GM12878 (cell line): Measurements from ENCODE around the gene PCP4L1. TPM values are rescaled to one million over a fixed set of nuclear protein-coding genes. Genes with fewer than 3 reads are reported as not detected.

Source experiments
- ATF2 ChIP-seq: IDR thresholded peaks from 2 replicates; pipeline ENCODE4 v1.6.1; 2012; ENCODE audit warnings: low read length, inconsistent platforms
- CBFB ChIP-seq: IDR thresholded peaks from 2 replicates; pipeline ENCODE4 v1.6.1; 2016; ENCODE audit warnings: antibody characterized with exemption, low read depth
- CHD2 ChIP-seq: IDR thresholded peaks from 2 replicates; pipeline ENCODE4 v1.6.1; 2011; ENCODE audit warnings: low read depth, low read length, improper control_type of control experiment, borderline replicate concordance
- CREM ChIP-seq: IDR thresholded peaks from 2 replicates; pipeline ENCODE4 v1.6.1; 2014; ENCODE audit warnings: antibody characterized with exemption, low read depth
- E2F4 ChIP-seq: IDR thresholded peaks from 2 replicates; pipeline ENCODE4 v1.6.1; 2012; ENCODE audit warnings: low read depth, low read length, improper control_type of control experiment
- EED ChIP-seq: sonication (generic); IDR thresholded peaks from 2 replicates; pipeline ENCODE4 v1.6.1; 2016; ENCODE audit warnings: antibody characterized with exemption, low read depth
- FOS ChIP-seq: IDR thresholded peaks from 3 replicates; pipeline ENCODE4 v1.6.1; 2011; ENCODE audit warnings: borderline replicate concordance; ENCODE audit not compliant: insufficient read length; ENCODE audit errors: extremely low read depth
- GATAD2B ChIP-seq: fragments of 450-650 bp; conservative IDR thresholded peaks from 2 replicates; pipeline ENCODE4 v1.6.1; 2017; ENCODE audit warnings: low read depth, mild to moderate bottlenecking, moderate library complexity
- HDAC6 ChIP-seq: fragments of 200-600 bp; sonication (generic); IDR thresholded peaks from one replicate; pipeline ENCODE4 v1.8.0; 2017; ENCODE audit warnings: antibody characterized with exemption; ENCODE audit not compliant: unreplicated experiment
- JUND ChIP-seq: IDR thresholded peaks from 2 replicates; pipeline ENCODE4 v1.6.1; 2012; ENCODE audit warnings: low read depth, mild to moderate bottlenecking, low read length, improper control_type of control experiment, moderate library complexity
- MTA3 ChIP-seq: IDR thresholded peaks from 2 replicates; pipeline ENCODE4 v1.6.1; 2012; ENCODE audit warnings: low read length, inconsistent platforms, borderline replicate concordance
- NR2C1 ChIP-seq: fragments of 450-650 bp; IDR thresholded peaks from 2 replicates; pipeline ENCODE4 v1.6.1; 2017; ENCODE audit warnings: antibody characterized with exemption, mild to moderate bottlenecking, moderate library complexity
- PAX8 ChIP-seq: fragments of 450-650 bp; IDR thresholded peaks from 2 replicates; pipeline ENCODE4 v1.6.1; 2017; ENCODE audit warnings: mild to moderate bottlenecking, moderate library complexity
- PBX3 ChIP-seq: IDR thresholded peaks from 2 replicates; pipeline ENCODE4 v1.6.1; 2011; ENCODE audit warnings: mild to moderate bottlenecking, low read depth, low read length, moderate library complexity; ENCODE audit not compliant: insufficient replicate concordance
- RCOR1 ChIP-seq: conservative IDR thresholded peaks from 2 replicates; pipeline ENCODE4 v1.6.1; 2012; ENCODE audit warnings: low read depth, low read length, improper control_type of control experiment
- RFX5 ChIP-seq: IDR thresholded peaks from 2 replicates; pipeline ENCODE4 v1.6.1; 2011; ENCODE audit warnings: low read depth, low read length, improper control_type of control experiment
- SIN3A ChIP-seq: IDR thresholded peaks from 2 replicates; pipeline ENCODE4 v1.6.1; 2012; ENCODE audit warnings: low read depth, low read length, improper control_type of control experiment
- SMAD1 ChIP-seq: fragments of 450-650 bp; IDR thresholded peaks from 2 replicates; pipeline ENCODE4 v1.6.1; 2018; ENCODE audit warnings: mild to moderate bottlenecking, low read depth; ENCODE audit not compliant: partially characterized antibody
- SMAD5 ChIP-seq: IDR thresholded peaks from 2 replicates; pipeline ENCODE4 v1.6.1; 2016; ENCODE audit warnings: antibody characterized with exemption, low read depth
- SMARCA5 ChIP-seq: fragments of 450-650 bp; IDR thresholded peaks from 2 replicates; pipeline ENCODE4 v1.6.1; 2017; ENCODE audit warnings: mild to moderate bottlenecking
- SREBF1 ChIP-seq: IDR thresholded peaks from 2 replicates; pipeline ENCODE4 v1.6.1; 2012; ENCODE audit warnings: mild to moderate bottlenecking, low read length
- SREBF2 ChIP-seq: IDR thresholded peaks from 2 replicates; pipeline ENCODE4 v1.6.1; 2012; ENCODE audit warnings: mild to moderate bottlenecking, low read length
- ZBED1 ChIP-seq: IDR thresholded peaks from 2 replicates; pipeline ENCODE4 v1.6.1; 2016; ENCODE audit warnings: borderline replicate concordance
- ZBTB11 ChIP-seq: fragments of 450-650 bp; formaldehyde crosslinking; IDR thresholded peaks from 2 replicates; pipeline ENCODE4 v1.5.0; 2022; ENCODE audit warnings: mild to moderate bottlenecking, missing genetic modification characterization
- ZSCAN29 ChIP-seq: fragments of 450-650 bp; IDR thresholded peaks from 2 replicates; pipeline ENCODE4 v1.6.1; 2017; ENCODE audit warnings: mild to moderate bottlenecking, moderate library complexity
- polyA plus RNA-seq, 11 experiments: library from polyadenylated mRNA; depleted of rRNA in 4 of 11; unstranded in 6 of 11; stranded (reverse) in 5 of 11; fragments of >200 nt; fragmentation: Nextera tagmentation in 4 of 11; fragmentation: Illumina TruSeq in 1 of 11; extraction: Ambion mirVana in 4 of 11; extraction: Trizol in 1 of 11; gene quantifications; 1 replicate in 1 of 11; 2 replicates in 10 of 11; pipeline versions ENCODE4 v1.2.1 to v1.2.3, GENCODE V29; 2011 to 2016; ENCODE audit warnings: inconsistent platforms in 2 of 11, missing spikeins in 2 of 11, low read depth in 1 of 11
- total RNA-seq, 4 experiments: library from RNA; depleted of rRNA in 3 of 4; stranded (reverse); fragments of >200 nt in 3 of 4; fragmentation: Illumina TruSeq in 1 of 4; extraction: Trizol in 1 of 4; gene quantifications; 2 replicates each; pipeline versions ENCODE4 v1.2.1 to v1.2.3, GENCODE V29; 2013 to 2021

Gene PCP4L1
- total and polyA plus RNA-seq, 10 of the 15 experiments (the other 5 are each of a cell fraction or from before 2014, with no cell fraction given): 1.0 to 5.2 (median 2.8) TPM

GRCh38 chr1:161225534-161226319 lies 32.8 kb upstream of the PCP4L1 start, which contains the start of gene TOMM40L (continued):
- TF ChIP-seq CHD2 (peak; percentile 84; the same call in 1 of the 2 replicates), NR2C1 (peak; percentile 90), E2F4 (no peak), ZSCAN29 (no peak), JUND (no peak), FOS (peak; percentile 46), ZBED1 (no peak), SIN3A (0 out of 2 replicates have a peak, but pooled peaks have one; percentile 72), PAX8 (no peak), RCOR1 (0 out of 2 replicates have a peak, but pooled peaks have one; percentile 76), CREM (no peak), EED (no peak), ATF2 (no peak), SMARCA5 (no peak), GATAD2B (no peak), MTA3 (no peak), SREBF1 (no peak), SMAD5 (no peak), CBFB (no peak), ZBTB11 (CRISPR knock-in tag) (no peak), HDAC6 (no peak), PBX3 (peak; percentile 98), SMAD1 (no peak), RFX5 (peak; percentile 56; the same call in 1 of the 2 replicates), SREBF2 (no peak)
